ENCODE results near the gene MOB3B.
"Not testable (repeated sequence)": the region's sequence is repeated elsewhere in the genome, so short reads cannot be mapped to it uniquely, and the experiment has no call there.

The MOB3B gene

GRCh38 chr9:27503623-27504022 is 26.0 kb downstream of the MOB3B start:
- Histone ChIP-seq H3K36me3 (replicated peaks) (no peaks in the 10 kb centered on the region), H3K4me3 (ENCODE audit: low read depth, low read length) (no peak overlapping the region), H3K27me3 (replicated peaks) (no peaks in the 10 kb centered on the region), H3K27ac (no peak overlapping the region)
- in situ Hi-C loops (cut with HindIII; ENCODE audit: low pct_ligation_motif_present, low sequenced_read_pairs), result loop anchor here (25.0 kb wide), 1 partner anchor 166 kb away; no protein-coding TSS in a partner anchor
- no peak for TF ChIP-seq CTCF (IDR thresholded peaks at IDR 0.05; ENCODE audit: low read depth, low read length, missing control alignments)
- DNase-seq, result no peak

DNA sequence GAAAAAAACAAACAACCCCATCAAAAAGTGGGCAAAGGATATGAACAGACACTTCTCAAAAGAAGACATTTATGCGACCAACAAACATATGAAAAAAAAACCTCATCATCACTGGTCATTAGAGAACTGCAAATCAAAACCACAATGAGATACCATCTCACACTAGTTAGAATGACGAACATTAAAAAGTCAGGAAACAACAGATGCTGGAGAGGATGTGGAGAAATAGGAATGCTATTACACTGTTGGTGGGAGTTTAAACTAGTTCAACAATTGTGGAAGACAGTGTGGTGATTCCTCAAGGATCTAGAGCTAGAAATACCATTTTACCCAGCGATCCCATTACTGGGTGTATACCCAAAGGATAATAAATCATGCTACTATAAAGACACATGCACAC is 28.7 kb downstream of the MOB3B start:
- H3K36me3 ChIP-seq (replicated peaks); DNase-seq; H3K27ac ChIP-seq; H3K27me3 ChIP-seq (replicated peaks); H3K4me3 ChIP-seq (ENCODE audit: low read depth, low read length): not testable (repeated sequence)
- in situ Hi-C loops (cut with HindIII; ENCODE audit: low pct_ligation_motif_present, low sequenced_read_pairs), result loop anchor here (25.0 kb wide), 1 partner anchor 164 kb away; no protein-coding TSS in a partner anchor

DNA sequence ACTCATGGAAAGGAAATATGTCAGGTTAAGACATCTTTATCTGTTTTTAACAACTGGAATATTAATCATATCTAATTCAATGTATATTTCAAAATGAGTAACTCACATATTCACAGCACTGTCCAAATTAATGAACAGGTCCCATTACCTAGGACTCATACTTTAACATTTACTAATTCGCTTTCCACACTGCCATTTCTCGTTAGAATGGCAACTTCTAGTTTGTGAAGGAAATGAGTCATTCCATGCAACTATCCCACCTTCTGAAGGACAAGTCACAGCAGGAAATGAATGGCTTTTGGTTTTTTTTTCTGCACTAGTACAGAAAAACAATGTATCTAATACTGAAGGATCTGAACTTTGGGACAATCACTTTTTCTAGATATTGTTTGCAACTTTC is 30.2 kb downstream of the MOB3B start:
- Histone ChIP-seq H3K4me3 (ENCODE audit: low read depth, low read length) (no peak overlapping the region), H3K36me3 (replicated peaks) (no peaks in the 10 kb centered on the region), H3K27ac (no peak overlapping the region), H3K27me3 (replicated peaks) (no peaks in the 10 kb centered on the region)
- in situ Hi-C loops (cut with HindIII; ENCODE audit: low pct_ligation_motif_present, low sequenced_read_pairs), result no loop called here
- DNase-seq, result peak; percentile 29
- no peak for TF ChIP-seq CTCF (IDR thresholded peaks at IDR 0.05; ENCODE audit: low read depth, low read length, missing control alignments)

- H3K27ac ChIP-seq, result no peak overlapping the region
- no peaks in the 10 kb centered on the region for H3K27me3 ChIP-seq (replicated peaks)
- DNase-seq, result no peak
- in situ Hi-C loops (cut with HindIII; ENCODE audit: low pct_ligation_motif_present, low sequenced_read_pairs), result no loop called here
- H3K36me3 ChIP-seq (replicated peaks), result no peaks in the 10 kb centered on the region
- TF ChIP-seq CTCF (IDR thresholded peaks at IDR 0.05; ENCODE audit: low read depth, low read length, missing control alignments), result no peak
- H3K4me3 ChIP-seq (ENCODE audit: low read depth, low read length), result no peak overlapping the region
These were observed 31.7 kb downstream of the MOB3B start for GRCh38 chr9:27497883-27498417.

GRCh38 chr9:27496135-27496504 is 33.5 kb downstream of the MOB3B start:
- Histone ChIP-seq H3K36me3 (replicated peaks) (no peaks in the 10 kb centered on the region), H3K4me3 (ENCODE audit: low read depth, low read length) (no peak overlapping the region), H3K27ac (no peak overlapping the region), H3K27me3 (replicated peaks) (no peaks in the 10 kb centered on the region)
- DNase-seq, result no peak
- TF ChIP-seq CTCF (IDR thresholded peaks at IDR 0.05; ENCODE audit: low read depth, low read length, missing control alignments), result no peak
- in situ Hi-C loops (cut with HindIII; ENCODE audit: low pct_ligation_motif_present, low sequenced_read_pairs), result no loop called here

- Histone ChIP-seq H3K4me3 (ENCODE audit: low read depth, low read length) (no peak overlapping the region), H3K36me3 (replicated peaks) (no peaks in the 10 kb centered on the region), H3K27me3 (replicated peaks) (no peaks in the 10 kb centered on the region), H3K27ac (no peak overlapping the region)
- in situ Hi-C loops (cut with HindIII; ENCODE audit: low pct_ligation_motif_present, low sequenced_read_pairs), result no loop called here
- TF ChIP-seq CTCF (IDR thresholded peaks at IDR 0.05; ENCODE audit: low read depth, low read length, missing control alignments), result no peak
- no peak for DNase-seq
These were observed 34.0 kb downstream of the MOB3B start for GRCh38 chr9:27495480-27496134.

All from brain microvascular endothelial cell (primary cell).